Measurements from ENCODE around the gene TMEM154.

GRCh38 chr4:152687974-152688599, 8.3 kb upstream of the TMEM154 start:
- TF ChIP-seq ELK1 (IDR thresholded peaks at IDR 0.05; ENCODE audit: low read depth, low read length) (no peak), CTCF (IDR thresholded peaks at IDR 0.05 in 2 of 3, conservative IDR thresholded peaks at IDR 0.05 in 1 of 3; ENCODE audit: control insufficient read depth in 2 of 3, extremely low read depth in 1 of 3, insufficient read depth in 1 of 3, low read depth in 3 of 3, low read length in 3 of 3) (no peak), CEBPZ (IDR thresholded peaks at IDR 0.05; ENCODE audit: low read depth, low read length) (no peak), STAT1 (conservative IDR thresholded peaks at IDR 0.05) (no peak), HDGF (IDR thresholded peaks at IDR 0.05) (no peak), NFXL1 (IDR thresholded peaks at IDR 0.05; ENCODE audit: borderline replicate concordance) (no peak)
